ENCODE data around the gene INAFM2. TPM values are rescaled to one million over a fixed set of nuclear protein-coding genes. Genes with fewer than 3 reads are reported as not detected.
A peak's percentile ranks its signal among the peaks of the same experiment; 100 is the strongest.

INAFM2 gene
- total RNA-seq, 1 experiment from 2014 or later: 25.4 TPM

GRCh38 chr15:40310001-40310959, 13.2 kb upstream of the INAFM2 start:
- H3K4me2 ChIP-seq (ENCODE audit: insufficient read depth, insufficient read length, low read length): no peak overlapping the region
- H2BK12ac ChIP-seq (ENCODE audit: insufficient read length, low read depth, low read length): no peak overlapping the region
- no peak overlapping the region for H3K9ac ChIP-seq (ENCODE audit: extremely low read depth, insufficient read length, low read length)
- no peak overlapping the region for H2AFZ ChIP-seq (ENCODE audit: low read length)
- no peaks in the 10 kb centered on the region for H3K9me3 ChIP-seq (ENCODE audit: control insufficient read depth, low read depth, low read length)
- H2BK5ac ChIP-seq (ENCODE audit: insufficient read length, low read length): no peak overlapping the region
- DNase-seq: peak; percentile 80
- no CpG with 5 or more reads among the region's 4 CpGs for WGBS (ENCODE audit: extremely low coverage, insufficient read length, low lambda C conversion rate)
- no peaks in the 10 kb centered on the region for H3K79me1 ChIP-seq (ENCODE audit: insufficient read depth, low read depth, low read length, poor library complexity, severe bottlenecking)
- peaks cover 30 to 41% of the 10 kb centered on the region in 2 experiments for H3K4me1 Mint-ChIP-seq
- peaks cover 54% of the 10 kb centered on the region for H3K27me3 Mint-ChIP-seq (ENCODE audit: low read depth)
- H3K23me2 ChIP-seq (ENCODE audit: insufficient read length, low read depth, low read length, poor library complexity, severe bottlenecking): no peaks in the 10 kb centered on the region
- no peak overlapping the region for H3K4ac ChIP-seq (ENCODE audit: low read depth, low read length)
- no peaks in the 10 kb centered on the region for H4K20me1 ChIP-seq (ENCODE audit: control insufficient read depth, insufficient read depth, insufficient read length)
- no peak overlapping the region for H3K56ac ChIP-seq (ENCODE audit: insufficient read length, low read depth, low read length)
- H4K8ac ChIP-seq (replicated peaks; ENCODE audit: insufficient read length, low read depth, low read length): no peak overlapping the region
- no peak overlapping the region for H4K5ac ChIP-seq (ENCODE audit: insufficient read length, low read depth, low read length)
- no peak overlapping the region for H3K23ac ChIP-seq (ENCODE audit: insufficient read length, low read depth, low read length)
- H3K9me3 Mint-ChIP-seq: no peaks in the 10 kb centered on the region; a peak in 1 of 5 replicates
- no peak overlapping the region for H2AK5ac ChIP-seq (ENCODE audit: insufficient read length, low read length)
- no peak overlapping the region; a peak in 1 of 7 replicates for H3K27ac Mint-ChIP-seq
- no peak overlapping the region for H3K27ac ChIP-seq (ENCODE audit: insufficient read length, low read depth, low read length)
- no peaks in the 10 kb centered on the region for H3K36me3 Mint-ChIP-seq (ENCODE audit: insufficient read depth in 1 of 3, low read depth in 3 of 3)
- H3K14ac ChIP-seq (ENCODE audit: insufficient read depth, low read length): no peak overlapping the region
- no peak overlapping the region for H2BK120ac ChIP-seq (ENCODE audit: low read depth, low read length, poor library complexity, severe bottlenecking)
- H3K4me3 Mint-ChIP-seq: peak overlapping the region in 1 of 2 experiments; percentile 55; a peak in 1 of 5 replicates
- no peak overlapping the region for H2BK20ac ChIP-seq (ENCODE audit: low read depth, low read length, poor library complexity, severe bottlenecking)
- H3K4me1 ChIP-seq (ENCODE audit: insufficient read depth, low read length): peaks cover 6% of the 10 kb centered on the region; the same call in 1 of the 2 replicates
- H2BK15ac ChIP-seq (ENCODE audit: low read depth, low read length): no peak overlapping the region
- H4K91ac ChIP-seq (ENCODE audit: insufficient read length, low read depth, low read length): no peak overlapping the region
- H3K79me2 ChIP-seq (ENCODE audit: insufficient read depth, low read length): no peaks in the 10 kb centered on the region
- TF ChIP-seq CTCF (conservative IDR thresholded peaks at IDR 0.05): peak; percentile 90
- H3T11ph ChIP-seq (ENCODE audit: low read length): no peak overlapping the region
- no peaks in the 10 kb centered on the region for H3K27me3 ChIP-seq (ENCODE audit: insufficient read depth, low read length)
- H3K18ac ChIP-seq (ENCODE audit: insufficient read length, low read depth, low read length): no peak overlapping the region
